WI38 (cell line): ENCODE measurements around the gene TSEN54.

Source experiments
- H3K4me3 ChIP-seq: 2 replicates; pipeline ENCODE4 v1.5.1; 2011; ENCODE audit warnings: low read depth, mild to moderate bottlenecking, control low read depth, low read length
- CTCF ChIP-seq: IDR thresholded peaks from 2 replicates; pipeline ENCODE4 v1.5.1; 2012; ENCODE audit warnings: low read depth, mild to moderate bottlenecking, control low read depth, low read length

TSEN54 gene

GRCh38 chr17:75563063-75563758 lies 46.9 kb downstream of the TSEN54 start:
- no peak overlapping the region for H3K4me3 ChIP-seq
- no peak for TF ChIP-seq CTCF

- TF ChIP-seq CTCF, result no peak
Measured at GRCh38 chr17:75564195-75564594, 47.9 kb downstream of the TSEN54 start.

GRCh38 chr17:75565066-75565465 lies 48.7 kb downstream of the TSEN54 start:
- no peak overlapping the region for H3K4me3 ChIP-seq
- TF ChIP-seq CTCF, result no peak

More at GRCh38 chr17:75564195-75564594, 47.9 kb downstream of the TSEN54 start:
- H3K4me3 ChIP-seq, result no peak overlapping the region

- no peak for TF ChIP-seq CTCF
- no peak overlapping the region for H3K4me3 ChIP-seq
Measured at GRCh38 chr17:75565618-75566017, 49.3 kb downstream of the TSEN54 start.

- TF ChIP-seq CTCF, result no peak
- H3K4me3 ChIP-seq, result no peak overlapping the region
Measured at GRCh38 chr17:75566416-75566815, 50.1 kb downstream of the TSEN54 start.

- no peak overlapping the region for H3K4me3 ChIP-seq
- no peak for TF ChIP-seq CTCF
Measured at GRCh38 chr17:75566834-75567233, 50.5 kb downstream of the TSEN54 start.

- no peak overlapping the region for H3K4me3 ChIP-seq
- TF ChIP-seq CTCF, result no peak
Measured at GRCh38 chr17:75568412-75569255, 52.3 kb downstream of the TSEN54 start.
